NOMO-1 treated with DMSO at 0.1 percent for 48 hours (cell line): Measurements from ENCODE around the gene LST1.

Experiments used
- DNase-seq: peaks from one replicate; lab custom pipeline; 2025; ENCODE audit not compliant: unreplicated experiment; lab: John Stamatoyannopoulos, UW

Gene LST1

DNA sequence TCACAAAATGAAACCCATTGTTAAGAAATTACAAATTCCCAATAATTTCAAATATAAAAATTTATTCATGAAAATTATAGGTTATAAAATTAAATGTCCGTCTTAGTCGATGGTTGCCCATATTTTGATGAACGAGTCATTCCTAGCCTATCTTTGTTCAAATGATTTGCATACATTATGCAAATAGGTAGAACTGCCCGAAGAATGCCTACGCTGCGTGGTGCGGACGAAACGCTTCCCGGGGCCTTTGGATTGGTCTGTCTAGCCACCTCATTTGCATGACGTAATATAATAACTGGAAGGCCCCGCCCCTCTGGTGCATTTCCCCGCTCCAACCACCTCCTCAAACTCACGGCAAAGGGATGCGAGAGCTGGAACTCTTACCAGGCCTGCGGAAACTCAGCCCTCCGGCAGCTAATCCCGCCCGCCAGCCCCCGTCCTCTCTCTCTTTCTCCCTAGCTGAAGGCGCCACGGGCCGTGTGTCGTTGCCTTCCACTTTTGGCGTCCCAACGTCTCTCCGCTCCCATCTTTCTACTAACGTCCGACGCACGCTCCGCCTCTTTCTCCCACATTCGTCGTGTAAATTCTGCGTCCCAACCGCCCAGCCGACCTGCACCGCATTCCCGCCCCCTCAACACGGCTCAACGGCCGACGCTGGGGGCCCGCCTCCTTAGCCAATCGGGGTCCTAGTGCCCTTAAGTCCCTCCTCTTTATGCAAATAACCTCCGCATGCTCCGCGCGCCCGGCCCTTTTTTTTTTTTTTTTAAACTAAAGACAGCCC lies 33.9 kb downstream of the LST1 start:
- DNase-seq, result peak; percentile 99

DNA sequence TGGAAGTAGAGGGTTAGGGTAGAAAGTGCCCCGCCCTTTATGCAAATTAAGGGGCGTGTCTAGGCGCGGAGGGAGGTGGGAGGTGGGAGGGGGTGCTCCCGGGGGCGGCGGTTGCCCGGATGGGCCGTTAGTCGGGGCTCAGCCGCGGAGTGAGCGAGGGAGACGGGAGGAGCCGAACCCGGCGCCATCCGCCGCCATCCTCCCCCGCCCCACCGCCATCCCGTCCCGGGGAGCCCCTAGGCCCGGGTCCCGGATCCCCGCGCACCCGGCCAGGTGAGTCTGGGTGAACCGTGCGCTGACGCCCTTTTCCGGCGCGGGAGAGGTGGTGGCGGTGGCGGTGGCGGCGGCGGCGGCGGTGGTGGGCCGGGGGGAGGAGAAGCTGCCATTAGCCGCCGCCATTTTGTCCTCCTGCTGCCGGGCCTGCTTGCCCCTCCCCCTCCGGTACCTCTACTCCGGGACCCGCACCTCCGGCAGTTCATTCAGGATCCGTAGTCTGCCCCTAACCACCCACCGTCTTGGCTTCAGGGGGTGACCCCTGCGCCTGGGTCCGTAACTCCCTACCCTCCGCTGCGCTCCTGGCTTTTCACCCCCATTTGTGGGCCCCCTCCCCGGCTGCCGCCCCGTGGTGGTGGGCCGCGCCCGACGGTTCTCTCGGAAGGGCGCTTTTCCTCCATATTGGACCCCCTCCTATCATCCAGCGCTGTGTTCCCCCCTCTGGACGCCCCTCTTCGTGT lies 34.7 kb downstream of the LST1 start, which contains the start of gene PRRC2A:
TSS of gene PRRC2A (plus strand) at position 130 of the 734 bp plus-strand sequence. CDS start 2,075 bp downstream, outside the sequence.
- DNase-seq, result peak; percentile 72

DNA sequence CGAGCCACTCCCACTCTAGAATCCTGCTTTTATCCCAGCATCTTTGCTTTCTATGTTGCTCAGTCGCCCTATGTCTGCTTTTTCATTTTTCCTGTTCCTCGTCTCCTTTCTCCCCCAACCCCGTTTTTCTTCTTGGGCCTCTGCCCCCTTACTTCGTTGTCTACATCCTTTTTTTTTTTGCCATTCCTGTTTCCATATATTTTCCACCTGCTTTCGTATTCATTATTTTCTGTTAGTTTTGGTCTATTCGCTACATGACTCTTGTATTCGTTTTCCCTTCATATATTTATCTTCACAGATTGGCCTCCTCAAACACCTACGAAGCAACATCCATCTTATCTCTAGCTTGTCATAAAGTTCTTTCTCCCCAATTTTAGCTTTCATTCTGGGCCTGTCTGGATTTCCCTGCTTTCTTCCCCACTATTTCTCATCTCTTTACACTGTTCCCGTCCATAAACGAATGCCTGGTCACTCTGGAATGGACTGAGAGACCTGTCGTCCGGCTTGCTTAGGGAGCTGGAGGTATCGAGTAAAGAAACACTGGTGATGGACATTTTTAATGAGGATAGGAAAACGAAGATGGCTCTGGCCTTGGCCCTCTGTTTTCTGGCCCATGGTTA lies 35.4 kb downstream of the LST1 start:
- no peak for DNase-seq

DNA sequence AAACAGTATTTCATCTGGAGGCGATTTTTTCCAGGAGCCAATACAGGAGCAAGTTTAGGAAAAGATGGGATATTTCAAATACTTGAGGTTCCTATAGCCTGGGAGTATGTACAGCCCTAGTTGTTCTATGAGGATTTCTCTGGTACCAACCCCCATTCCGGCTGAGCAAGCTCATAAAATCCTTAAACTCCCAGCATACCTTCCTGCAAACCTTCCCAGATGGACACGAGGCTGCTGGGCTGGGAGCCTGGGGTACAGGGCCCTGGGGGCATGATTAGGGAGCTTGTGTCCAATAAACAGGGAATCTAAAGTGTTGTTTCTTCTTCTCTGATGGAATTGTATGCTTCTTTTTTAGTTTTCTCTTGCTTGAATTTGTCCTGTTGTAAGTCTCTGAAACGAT lies 35.9 kb downstream of the LST1 start:
- no peak for DNase-seq

DNA sequence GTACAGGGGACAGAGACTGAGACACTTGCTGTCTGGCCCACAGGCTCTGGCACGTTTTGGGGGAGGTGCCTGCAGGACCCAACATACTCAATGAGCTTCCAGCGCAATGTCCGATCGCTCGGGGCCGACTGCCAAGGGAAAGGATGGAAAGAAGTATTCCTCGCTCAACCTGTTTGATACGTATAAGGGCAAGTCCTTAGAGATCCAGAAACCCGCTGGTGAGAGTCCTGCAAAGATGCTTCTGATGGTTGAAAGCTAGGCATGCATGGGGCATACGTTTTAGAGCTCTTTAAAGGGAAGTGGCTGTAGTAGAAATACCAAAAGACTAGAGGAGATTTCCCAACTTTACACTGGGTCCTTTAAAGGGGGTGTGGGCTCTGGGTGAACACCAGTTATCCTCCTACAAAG lies 36.6 kb downstream of the LST1 start:
- DNase-seq, result peak; percentile 38

DNA sequence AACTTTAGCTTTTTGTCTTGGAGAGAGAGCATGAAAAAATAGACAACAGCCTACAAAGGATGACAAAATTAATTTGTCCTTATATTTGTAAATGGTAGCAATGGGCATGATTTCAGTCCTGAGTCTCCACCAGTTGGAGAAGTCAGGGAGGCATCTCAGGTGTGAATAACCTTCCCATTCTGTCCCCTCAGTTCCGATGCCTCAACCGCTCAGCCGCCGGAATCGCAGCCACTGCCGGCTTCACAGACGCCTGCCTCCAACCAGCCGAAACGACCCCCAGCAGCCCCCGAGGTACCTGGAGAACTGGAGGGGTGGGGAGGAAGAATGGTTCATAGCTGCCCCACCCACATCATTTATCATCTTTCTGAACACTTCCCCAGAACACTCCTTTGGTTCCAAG lies 38.0 kb downstream of the LST1 start:
- DNase-seq, result no peak

DNA sequence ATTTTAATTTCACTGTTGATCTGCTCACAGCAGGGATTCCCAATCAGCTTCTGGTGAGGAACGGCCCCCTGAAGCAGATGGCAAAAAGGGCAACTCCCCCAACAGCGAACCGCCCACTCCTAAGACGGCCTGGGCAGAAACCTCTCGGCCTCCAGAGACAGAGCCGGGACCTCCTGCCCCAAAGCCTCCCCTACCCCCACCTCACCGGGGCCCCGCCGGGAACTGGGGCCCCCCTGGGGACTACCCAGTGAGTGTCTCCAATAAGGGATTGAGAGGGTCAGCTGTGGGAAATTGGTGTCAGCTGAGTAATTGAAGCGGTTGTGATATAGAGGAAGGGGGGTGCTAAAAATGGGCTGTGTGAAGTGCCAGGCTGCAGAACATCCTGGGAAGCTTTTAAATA lies 40.9 kb downstream of the LST1 start:
- DNase-seq, result no peak

DNA sequence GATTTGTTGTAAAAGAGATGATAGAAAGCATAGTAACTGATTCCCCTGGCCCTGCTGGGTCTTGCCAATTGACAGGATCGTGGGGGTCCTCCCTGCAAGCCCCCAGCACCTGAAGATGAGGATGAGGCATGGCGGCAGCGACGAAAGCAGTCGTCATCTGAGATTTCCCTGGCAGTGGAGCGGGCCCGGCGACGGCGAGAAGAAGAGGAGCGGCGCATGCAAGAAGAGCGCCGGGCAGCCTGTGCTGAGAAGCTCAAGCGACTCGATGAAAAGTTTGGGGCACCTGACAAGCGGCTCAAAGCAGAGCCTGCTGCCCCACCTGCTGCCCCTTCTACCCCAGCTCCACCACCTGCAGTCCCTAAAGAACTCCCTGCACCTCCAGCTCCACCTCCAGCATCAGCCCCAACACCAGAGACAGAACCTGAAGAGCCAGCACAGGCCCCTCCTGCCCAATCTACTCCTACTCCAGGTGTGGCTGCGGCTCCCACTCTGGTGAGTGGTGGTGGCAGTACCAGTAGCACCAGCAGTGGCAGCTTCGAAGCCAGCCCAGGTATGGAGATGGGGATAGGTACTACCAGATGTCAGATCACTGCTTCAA lies 41.7 kb downstream of the LST1 start:
- no peak for DNase-seq

DNA sequence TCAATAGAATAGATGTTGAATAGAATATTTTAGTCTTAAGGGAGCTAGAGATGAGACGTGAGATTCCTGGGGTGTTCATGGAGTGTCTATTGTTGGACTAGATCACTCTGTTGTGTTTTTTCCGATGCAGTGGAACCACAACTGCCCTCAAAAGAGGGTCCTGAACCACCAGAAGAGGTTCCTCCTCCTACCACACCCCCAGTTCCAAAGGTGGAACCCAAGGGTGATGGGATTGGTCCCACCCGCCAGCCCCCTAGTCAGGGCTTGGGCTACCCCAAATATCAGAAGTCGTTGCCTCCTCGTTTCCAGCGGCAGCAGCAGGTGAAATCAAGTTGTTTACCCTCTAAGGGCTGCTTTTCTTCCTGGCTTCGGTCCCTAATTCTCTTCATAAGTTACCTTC lies 42.9 kb downstream of the LST1 start:
- DNase-seq, result no peak

DNA sequence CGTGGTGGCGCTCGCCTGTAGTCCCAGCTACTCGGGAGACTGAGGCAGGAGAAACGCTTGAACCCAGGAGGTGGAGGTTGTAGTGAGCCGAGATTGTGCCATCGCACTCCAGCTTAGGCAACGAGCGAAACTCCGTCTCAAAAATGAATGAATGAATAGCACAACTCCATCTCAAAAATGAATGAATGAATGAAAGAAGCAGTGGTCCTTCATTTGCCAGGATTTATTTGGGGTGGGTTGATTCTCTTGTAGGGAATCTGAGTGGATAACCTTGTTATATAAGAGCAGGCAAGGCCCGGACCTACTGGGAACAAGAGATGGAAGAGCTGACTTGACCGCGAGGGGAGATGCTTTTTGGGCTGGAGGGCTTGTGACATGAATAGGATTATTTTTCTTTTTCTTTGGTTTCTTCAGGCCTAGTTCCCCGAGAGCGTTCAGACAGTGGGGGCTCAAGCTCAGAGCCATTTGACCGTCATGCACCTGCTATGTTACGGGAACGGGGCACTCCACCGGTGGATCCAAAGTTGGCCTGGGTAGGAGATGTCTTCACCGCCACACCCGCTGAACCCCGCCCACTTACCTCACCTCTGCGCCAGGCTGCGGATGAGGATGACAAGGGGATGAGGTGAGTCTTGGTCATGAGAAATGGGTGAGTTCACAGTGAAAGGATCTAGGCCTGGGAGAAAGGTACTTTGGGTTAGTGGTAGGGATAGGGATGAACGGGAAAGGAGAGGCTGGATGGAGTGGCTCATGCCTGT lies 44.3 kb downstream of the LST1 start:
- no peak for DNase-seq

DNA sequence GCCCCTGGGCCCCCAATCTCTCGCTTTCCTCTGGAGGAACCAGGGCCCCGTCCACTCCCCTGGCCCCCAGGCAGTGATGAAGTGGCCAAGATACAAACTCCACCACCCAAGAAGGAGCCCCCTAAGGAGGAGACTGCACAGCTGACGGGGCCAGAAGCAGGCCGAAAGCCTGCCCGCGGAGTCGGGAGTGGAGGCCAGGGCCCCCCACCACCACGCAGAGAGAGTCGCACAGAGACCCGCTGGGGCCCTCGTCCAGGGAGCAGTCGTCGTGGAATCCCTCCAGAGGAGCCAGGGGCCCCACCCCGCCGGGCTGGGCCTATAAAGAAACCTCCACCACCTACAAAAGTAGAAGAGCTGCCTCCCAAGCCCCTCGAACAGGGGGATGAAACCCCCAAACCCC lies 45.1 kb downstream of the LST1 start:
- no peak for DNase-seq

DNA sequence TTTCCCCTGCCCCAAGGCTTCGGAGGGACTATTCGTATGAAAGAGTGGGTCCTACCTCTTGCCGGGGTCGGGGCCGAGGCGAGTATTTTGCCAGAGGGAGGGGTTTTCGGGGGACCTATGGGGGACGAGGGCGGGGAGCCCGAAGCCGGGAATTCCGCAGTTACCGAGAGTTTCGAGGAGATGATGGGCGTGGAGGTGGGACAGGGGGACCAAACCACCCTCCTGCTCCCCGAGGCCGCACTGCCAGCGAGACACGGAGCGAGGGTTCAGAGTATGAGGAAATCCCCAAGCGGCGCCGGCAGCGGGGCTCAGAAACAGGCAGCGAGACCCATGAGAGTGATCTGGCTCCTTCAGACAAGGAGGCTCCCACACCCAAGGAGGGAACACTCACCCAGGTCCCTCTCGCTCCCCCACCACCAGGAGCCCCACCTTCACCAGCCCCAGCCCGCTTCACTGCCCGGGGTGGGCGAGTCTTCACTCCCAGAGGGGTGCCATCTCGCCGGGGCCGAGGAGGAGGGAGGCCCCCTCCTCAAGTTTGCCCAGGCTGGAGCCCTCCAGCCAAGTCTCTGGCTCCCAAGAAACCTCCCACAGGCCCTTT lies 45.7 kb downstream of the LST1 start:
- DNase-seq, result no peak

DNA sequence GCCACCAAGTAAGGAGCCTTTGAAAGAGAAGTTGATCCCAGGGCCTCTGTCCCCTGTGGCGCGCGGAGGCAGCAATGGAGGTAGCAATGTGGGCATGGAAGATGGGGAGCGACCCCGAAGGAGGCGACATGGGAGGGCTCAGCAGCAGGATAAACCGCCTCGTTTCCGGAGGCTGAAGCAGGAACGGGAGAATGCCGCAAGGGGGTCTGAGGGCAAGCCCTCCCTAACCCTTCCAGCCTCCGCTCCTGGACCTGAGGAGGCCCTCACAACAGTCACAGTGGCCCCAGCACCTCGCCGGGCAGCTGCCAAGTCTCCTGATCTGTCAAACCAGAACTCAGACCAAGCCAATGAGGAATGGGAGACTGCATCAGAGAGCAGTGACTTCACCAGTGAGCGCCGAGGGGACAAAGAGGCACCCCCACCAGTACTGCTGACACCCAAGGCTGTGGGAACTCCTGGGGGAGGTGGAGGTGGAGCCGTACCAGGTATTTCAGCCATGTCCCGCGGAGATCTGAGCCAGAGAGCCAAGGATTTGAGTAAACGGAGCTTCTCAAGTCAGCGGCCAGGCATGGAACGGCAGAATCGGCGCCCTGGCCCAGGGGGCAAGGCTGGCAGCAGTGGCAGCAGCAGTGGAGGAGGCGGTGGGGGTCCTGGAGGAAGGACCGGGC lies 46.3 kb downstream of the LST1 start:
- no peak for DNase-seq

DNA sequence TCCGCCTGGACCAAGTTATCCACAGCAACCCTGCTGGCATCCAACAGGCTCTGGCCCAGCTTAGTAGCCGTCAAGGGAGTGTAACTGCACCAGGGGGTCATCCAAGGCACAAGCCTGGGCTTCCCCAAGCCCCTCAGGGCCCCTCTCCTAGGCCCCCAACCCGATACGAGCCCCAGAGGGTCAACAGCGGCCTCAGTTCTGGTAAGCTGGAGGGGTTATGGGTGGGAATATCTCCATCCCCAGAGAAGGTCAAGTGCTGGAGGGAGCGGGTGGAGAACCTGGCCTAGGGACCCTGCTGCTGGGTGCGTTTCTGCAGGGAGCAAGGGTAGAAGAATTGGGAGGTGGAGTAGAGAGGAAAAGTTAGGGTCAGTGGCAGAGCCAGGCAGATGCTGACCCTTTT lies 47.4 kb downstream of the LST1 start:
- no peak for DNase-seq

DNA sequence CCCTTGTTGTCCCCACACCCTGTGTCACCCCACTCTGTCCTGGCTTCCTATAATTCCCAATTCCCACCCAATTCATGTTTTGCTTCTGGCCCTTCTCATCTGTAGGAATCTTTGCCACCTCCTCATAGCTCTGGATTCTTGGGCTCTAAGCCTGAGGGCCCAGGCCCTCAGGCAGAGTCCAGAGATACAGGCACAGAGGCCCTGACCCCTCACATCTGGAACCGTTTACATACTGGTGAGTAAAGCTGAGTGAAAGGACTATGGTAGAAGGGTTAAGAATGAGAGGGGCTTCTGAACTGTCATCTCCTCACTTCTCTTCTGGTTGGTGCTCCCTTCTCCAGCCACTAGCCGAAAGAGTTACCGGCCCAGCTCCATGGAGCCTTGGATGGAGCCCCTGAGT lies 48.1 kb downstream of the LST1 start:
- DNase-seq, result no peak

DNA sequence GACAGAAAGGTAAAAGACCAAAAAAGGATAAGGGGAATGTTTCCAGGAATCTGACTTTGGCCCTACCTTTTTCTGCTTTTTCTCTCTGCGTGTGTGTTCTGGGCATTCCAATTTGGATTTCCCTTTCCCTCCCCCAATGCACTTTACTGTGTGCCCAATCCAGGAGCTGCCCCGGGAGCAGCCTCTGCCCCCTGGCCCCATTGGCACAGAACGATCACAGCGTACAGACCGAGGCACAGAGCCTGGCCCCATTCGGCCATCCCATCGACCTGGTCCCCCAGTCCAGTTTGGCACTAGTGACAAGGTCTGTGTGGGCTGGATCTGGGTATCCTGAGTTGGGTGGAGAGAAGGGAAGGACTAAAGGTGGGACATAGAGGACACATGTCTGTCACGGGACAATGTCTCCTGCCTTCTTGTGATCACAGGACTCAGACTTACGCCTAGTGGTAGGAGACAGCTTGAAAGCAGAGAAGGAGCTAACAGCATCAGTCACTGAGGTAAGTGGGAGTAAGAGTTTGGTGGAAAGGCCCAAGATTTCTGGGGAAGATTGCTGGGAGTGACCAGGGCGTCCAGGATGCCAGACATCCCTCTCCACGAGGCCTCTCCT lies 49.0 kb downstream of the LST1 start:
- no peak for DNase-seq

DNA sequence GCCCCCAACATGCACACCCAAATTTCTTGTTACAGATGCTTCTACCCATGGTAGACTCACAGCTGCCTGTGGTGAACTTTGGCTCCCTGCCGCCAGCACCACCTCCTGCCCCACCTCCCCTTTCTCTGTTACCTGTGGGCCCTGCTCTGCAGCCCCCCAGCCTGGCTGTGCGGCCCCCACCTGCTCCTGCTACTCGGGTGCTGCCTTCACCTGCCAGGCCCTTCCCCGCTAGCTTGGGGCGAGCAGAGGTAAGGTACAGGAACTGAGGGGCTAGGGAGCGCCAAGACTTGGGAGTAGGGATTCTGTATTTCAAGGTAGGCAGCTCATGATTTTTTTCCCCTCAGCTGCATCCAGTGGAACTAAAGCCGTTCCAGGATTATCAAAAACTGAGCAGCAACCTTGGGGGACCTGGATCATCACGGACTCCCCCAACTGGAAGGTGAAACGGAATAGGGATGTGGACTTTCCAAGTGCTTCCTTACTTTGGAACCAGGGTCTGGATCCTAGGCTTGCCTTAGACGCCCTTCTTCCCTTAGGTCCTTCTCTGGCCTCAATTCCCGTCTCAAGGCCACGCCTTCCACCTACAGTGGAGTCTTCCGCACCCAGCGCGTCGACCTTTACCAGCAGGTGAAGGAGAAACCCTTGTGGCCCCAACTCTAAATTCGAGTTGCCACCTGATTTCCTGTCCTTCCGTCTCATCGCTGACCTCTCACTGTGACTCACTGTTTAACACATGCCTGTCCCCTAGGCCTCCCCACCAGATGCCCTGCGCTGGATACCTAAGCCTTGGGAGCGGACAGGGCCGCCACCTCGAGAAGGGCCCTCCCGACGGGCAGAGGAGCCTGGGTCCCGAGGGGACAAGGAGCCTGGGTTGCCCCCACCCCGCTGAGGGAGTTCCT lies 50.9 kb downstream of the LST1 start:
- DNase-seq, result no peak
